WTC11 (cell line): ENCODE measurements around the gene ADGRL1.

Experiments
- ZNF263 ChIP-seq: sonication (generic); formaldehyde crosslinking; IDR thresholded peaks from 2 replicates; pipeline ENCODE4 v1.8.1; 2022; ENCODE audit warnings: low read depth, mild to moderate bottlenecking, moderate library complexity, missing genetic modification reagents
- TF ChIP-seq, protein P1 (sequence below): sonication (generic); formaldehyde crosslinking; conservative IDR thresholded peaks from 2 replicates; pipeline ENCODE4 v1.8.1; 2022; ENCODE audit warnings: mild to moderate bottlenecking, missing genetic modification reagents
- TF ChIP-seq, protein P2 (sequence below): fragments of 200-600 bp; IDR thresholded peaks from 2 replicates; pipeline ENCODE4 v1.8.0; 2022; ENCODE audit warnings: antibody characterized with exemption
- TF ChIP-seq, protein P3 (sequence below): fragments of 250-450 bp; sonication (Bioruptor Pico); IDR thresholded peaks from 2 replicates; pipeline ENCODE4 v1.9.0; 2021; ENCODE audit warnings: moderate library complexity, mild to moderate bottlenecking, inconsistent platforms, borderline replicate concordance
- TF ChIP-seq, protein P4 (sequence below): sonication (generic); formaldehyde crosslinking; IDR thresholded peaks from 2 replicates; pipeline ENCODE4 v1.8.1; 2022; ENCODE audit warnings: mild to moderate bottlenecking, missing genetic modification reagents, moderate library complexity, borderline replicate concordance
- TF ChIP-seq, protein P5 (sequence below): sonication (generic); formaldehyde crosslinking; conservative IDR thresholded peaks from 2 replicates; pipeline ENCODE4 v1.8.1; 2023; ENCODE audit warnings: mild to moderate bottlenecking, low read depth, missing genetic modification reagents, moderate library complexity

DNA sequence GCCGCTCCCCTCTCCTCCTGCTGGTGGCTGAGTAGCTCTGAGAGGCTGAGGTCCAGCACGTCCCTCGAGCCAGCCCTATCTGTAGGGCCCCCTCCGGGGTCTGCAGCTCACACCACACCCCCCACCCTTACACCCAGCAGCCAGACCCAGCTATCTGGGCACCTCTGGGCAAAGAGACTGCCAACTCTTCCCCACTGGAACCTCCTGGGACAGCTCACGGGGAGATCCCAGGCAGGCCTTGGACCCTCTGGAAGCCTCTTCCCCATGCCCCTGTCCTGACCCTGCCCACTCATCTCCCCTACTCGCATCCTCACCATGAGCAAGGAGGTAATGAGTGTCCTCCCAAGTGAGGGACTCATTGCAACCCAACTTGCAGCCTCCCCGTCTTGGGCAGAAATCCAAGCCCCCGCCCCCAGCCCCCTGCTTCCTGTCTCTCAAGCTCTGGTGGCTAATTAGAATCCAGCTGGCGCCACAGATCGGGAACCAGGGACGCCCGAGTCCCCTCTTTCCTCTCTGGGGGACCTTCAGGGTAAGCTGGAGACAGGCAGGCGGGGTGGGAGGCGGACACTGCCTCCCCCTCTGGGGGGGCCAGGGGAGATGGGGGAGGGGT is 22.1 kb downstream of the ADGRL1 start:
- TF ChIP-seq, protein P1, sequence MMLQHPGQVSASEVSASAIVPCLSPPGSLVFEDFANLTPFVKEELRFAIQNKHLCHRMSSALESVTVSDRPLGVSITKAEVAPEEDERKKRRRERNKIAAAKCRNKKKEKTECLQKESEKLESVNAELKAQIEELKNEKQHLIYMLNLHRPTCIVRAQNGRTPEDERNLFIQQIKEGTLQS: no peak
- TF ChIP-seq, protein P2, sequence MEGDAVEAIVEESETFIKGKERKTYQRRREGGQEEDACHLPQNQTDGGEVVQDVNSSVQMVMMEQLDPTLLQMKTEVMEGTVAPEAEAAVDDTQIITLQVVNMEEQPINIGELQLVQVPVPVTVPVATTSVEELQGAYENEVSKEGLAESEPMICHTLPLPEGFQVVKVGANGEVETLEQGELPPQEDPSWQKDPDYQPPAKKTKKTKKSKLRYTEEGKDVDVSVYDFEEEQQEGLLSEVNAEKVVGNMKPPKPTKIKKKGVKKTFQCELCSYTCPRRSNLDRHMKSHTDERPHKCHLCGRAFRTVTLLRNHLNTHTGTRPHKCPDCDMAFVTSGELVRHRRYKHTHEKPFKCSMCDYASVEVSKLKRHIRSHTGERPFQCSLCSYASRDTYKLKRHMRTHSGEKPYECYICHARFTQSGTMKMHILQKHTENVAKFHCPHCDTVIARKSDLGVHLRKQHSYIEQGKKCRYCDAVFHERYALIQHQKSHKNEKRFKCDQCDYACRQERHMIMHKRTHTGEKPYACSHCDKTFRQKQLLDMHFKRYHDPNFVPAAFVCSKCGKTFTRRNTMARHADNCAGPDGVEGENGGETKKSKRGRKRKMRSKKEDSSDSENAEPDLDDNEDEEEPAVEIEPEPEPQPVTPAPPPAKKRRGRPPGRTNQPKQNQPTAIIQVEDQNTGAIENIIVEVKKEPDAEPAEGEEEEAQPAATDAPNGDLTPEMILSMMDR: no peak
- TF ChIP-seq, protein P3, sequence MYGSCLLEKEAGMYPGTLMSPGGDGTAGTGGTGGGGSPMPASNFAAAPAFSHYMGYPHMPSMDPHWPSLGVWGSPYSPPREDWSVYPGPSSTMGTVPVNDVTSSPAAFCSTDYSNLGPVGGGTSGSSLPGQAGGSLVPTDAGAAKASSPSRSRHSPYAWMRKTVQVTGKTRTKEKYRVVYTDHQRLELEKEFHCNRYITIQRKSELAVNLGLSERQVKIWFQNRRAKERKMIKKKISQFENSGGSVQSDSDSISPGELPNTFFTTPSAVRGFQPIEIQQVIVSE (CRISPR knock-in tag): no peak
- TF ChIP-seq, protein P4, sequence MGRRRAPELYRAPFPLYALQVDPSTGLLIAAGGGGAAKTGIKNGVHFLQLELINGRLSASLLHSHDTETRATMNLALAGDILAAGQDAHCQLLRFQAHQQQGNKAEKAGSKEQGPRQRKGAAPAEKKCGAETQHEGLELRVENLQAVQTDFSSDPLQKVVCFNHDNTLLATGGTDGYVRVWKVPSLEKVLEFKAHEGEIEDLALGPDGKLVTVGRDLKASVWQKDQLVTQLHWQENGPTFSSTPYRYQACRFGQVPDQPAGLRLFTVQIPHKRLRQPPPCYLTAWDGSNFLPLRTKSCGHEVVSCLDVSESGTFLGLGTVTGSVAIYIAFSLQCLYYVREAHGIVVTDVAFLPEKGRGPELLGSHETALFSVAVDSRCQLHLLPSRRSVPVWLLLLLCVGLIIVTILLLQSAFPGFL (CRISPR knock-in tag): no peak
- TF ChIP-seq, protein P5, sequence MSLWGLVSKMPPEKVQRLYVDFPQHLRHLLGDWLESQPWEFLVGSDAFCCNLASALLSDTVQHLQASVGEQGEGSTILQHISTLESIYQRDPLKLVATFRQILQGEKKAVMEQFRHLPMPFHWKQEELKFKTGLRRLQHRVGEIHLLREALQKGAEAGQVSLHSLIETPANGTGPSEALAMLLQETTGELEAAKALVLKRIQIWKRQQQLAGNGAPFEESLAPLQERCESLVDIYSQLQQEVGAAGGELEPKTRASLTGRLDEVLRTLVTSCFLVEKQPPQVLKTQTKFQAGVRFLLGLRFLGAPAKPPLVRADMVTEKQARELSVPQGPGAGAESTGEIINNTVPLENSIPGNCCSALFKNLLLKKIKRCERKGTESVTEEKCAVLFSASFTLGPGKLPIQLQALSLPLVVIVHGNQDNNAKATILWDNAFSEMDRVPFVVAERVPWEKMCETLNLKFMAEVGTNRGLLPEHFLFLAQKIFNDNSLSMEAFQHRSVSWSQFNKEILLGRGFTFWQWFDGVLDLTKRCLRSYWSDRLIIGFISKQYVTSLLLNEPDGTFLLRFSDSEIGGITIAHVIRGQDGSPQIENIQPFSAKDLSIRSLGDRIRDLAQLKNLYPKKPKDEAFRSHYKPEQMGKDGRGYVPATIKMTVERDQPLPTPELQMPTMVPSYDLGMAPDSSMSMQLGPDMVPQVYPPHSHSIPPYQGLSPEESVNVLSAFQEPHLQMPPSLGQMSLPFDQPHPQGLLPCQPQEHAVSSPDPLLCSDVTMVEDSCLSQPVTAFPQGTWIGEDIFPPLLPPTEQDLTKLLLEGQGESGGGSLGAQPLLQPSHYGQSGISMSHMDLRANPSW (CRISPR knock-in tag): no peak
- TF ChIP-seq ZNF263 (CRISPR knock-in tag): no peak
